Hepatocyte (in vitro differentiated cells): Measurements from ENCODE around the gene PLCH2. TPM values are rescaled to one million over a fixed set of nuclear protein-coding genes. Genes with fewer than 3 reads are reported as not detected.

Experiments used
- DNase-seq: peaks from one replicate; pipeline ENCODE4 v3.0.0-alpha.2; 2016; ENCODE audit warnings: low spot score
- H2AFZ ChIP-seq: fragments of 200-600 bp; sonication (generic); 2 replicates; pipeline ENCODE4 v1.6.0; 2016; ENCODE audit warnings: antibody characterized with exemption, mild to moderate bottlenecking
- H3K27ac ChIP-seq: fragments of 200-600 bp; sonication (generic); 2 replicates; pipeline ENCODE4 v1.5.1; 2016; ENCODE audit warnings: mild to moderate bottlenecking
- H3K27me3 ChIP-seq: fragments of 200-600 bp; sonication (generic); 2 replicates; pipeline ENCODE4 v1.6.1; 2016
- H3K36me3 ChIP-seq: fragments of 200-600 bp; sonication (generic); replicated peaks from 2 replicates; pipeline ENCODE4 v1.5.1; 2016; ENCODE audit warnings: low read depth; ENCODE audit not compliant: insufficient read depth
- H3K4me1 ChIP-seq: fragments of 200-600 bp; sonication (generic); 2 replicates; pipeline ENCODE4 v1.5.1; 2016; ENCODE audit warnings: mild to moderate bottlenecking, moderate library complexity; ENCODE audit not compliant: insufficient read depth
- H3K4me2 ChIP-seq: fragments of 200-600 bp; sonication (generic); 2 replicates; pipeline ENCODE4 v1.6.0; 2016
- H3K4me3 ChIP-seq: fragments of 200-600 bp; sonication (generic); 2 replicates; pipeline ENCODE4 v1.5.1; 2016; ENCODE audit warnings: mild to moderate bottlenecking
- H3K79me2 ChIP-seq: fragments of 200-600 bp; sonication (generic); 2 replicates; pipeline ENCODE4 v1.6.0; 2017; ENCODE audit warnings: mild to moderate bottlenecking
- H3K9me2 ChIP-seq: fragments of 200-600 bp; sonication (generic); replicated peaks from 2 replicates; pipeline ENCODE4 v1.6.0; 2017; ENCODE audit warnings: mild to moderate bottlenecking; ENCODE audit not compliant: insufficient read depth
- H3K9me3 ChIP-seq: fragments of 200-600 bp; sonication (generic); 2 replicates; pipeline ENCODE4 v1.5.1; 2016; ENCODE audit warnings: low read depth, mild to moderate bottlenecking
- H4K20me1 ChIP-seq: fragments of 200-600 bp; sonication (generic); 2 replicates; pipeline ENCODE4 v1.6.0; 2016; ENCODE audit warnings: mild to moderate bottlenecking; ENCODE audit not compliant: insufficient read depth, poor library complexity, severe bottlenecking
- CTCF ChIP-seq: fragments of 200-600 bp; sonication (generic); IDR thresholded peaks from 2 replicates; pipeline ENCODE4 v1.5.1; 2016; ENCODE audit warnings: antibody characterized with exemption, mild to moderate bottlenecking; ENCODE audit not compliant: poor library complexity
- EZH2 ChIP-seq: fragments of 200-600 bp; sonication (generic); IDR thresholded peaks from 2 replicates; pipeline ENCODE4 v1.6.1; 2016; ENCODE audit warnings: antibody characterized with exemption, mild to moderate bottlenecking, borderline replicate concordance
- EZH2phosphoT487 ChIP-seq: fragments of 200-600 bp; sonication (generic); IDR thresholded peaks from one replicate; pipeline ENCODE4 v1.6.1; 2018; ENCODE audit warnings: antibody characterized with exemption, mild to moderate bottlenecking, low read depth, moderate library complexity; ENCODE audit not compliant: unreplicated experiment, severe bottlenecking
- WGBS: methylation state at CpG from one replicate; pipeline ENCODE4 v1.1.6; 2016; ENCODE audit warnings: low lambda C conversion rate; ENCODE audit errors: missing lambda C conversion rate; 5-methylcytosine and 5-hydroxymethylcytosine counted together
- polyA plus RNA-seq: library from polyadenylated mRNA; unstranded; fragments of >200 nt; fragmentation: Nextera tagmentation; extraction: Ambion mirVana; gene quantifications from 2 replicates; pipeline ENCODE4 v1.2.1, GENCODE V29; 2016
- total RNA-seq: library from RNA; depleted of rRNA; stranded (reverse); fragments of >200 nt; gene quantifications from 2 replicates; pipeline ENCODE4 v1.2.3, GENCODE V29; 2014

Gene PLCH2
- total and polyA plus RNA-seq, 2 experiments from 2014 or later, result 1.3 to 3.4 TPM

- WGBS, result 90% methylated on average over 9 of the region's 10 CpGs
- H3K9me3 ChIP-seq, result no peaks in the 10 kb centered on the region
- no peak overlapping the region for H3K4me2 ChIP-seq
- no peaks in the 10 kb centered on the region for H3K79me2 ChIP-seq
- H3K27me3 ChIP-seq, result peaks cover 3% of the 10 kb centered on the region
- H3K36me3 ChIP-seq, result no peaks in the 10 kb centered on the region
- H3K4me1 ChIP-seq, result no peaks in the 10 kb centered on the region
- TF ChIP-seq CTCF (no peak), EZH2 (no peak), EZH2phosphoT487 (no peak)
- H3K9me2 ChIP-seq, result no peaks in the 10 kb centered on the region
- no peak for DNase-seq
- no peaks in the 10 kb centered on the region for H4K20me1 ChIP-seq
- H2AFZ ChIP-seq, result no peak overlapping the region
- H3K4me3 ChIP-seq, result no peak overlapping the region
- no peak overlapping the region for H3K27ac ChIP-seq
Observed at GRCh38 chr1:2430592-2430973, 45.5 kb upstream of the PLCH2 start.

- TF ChIP-seq EZH2 (no peak), EZH2phosphoT487 (no peak), CTCF (no peak)
- H4K20me1 ChIP-seq, result no peaks in the 10 kb centered on the region
- peaks cover 3% of the 10 kb centered on the region for H3K27me3 ChIP-seq
- 83% methylated on average over 15 of the region's 16 CpGs for WGBS
- no peak overlapping the region for H3K4me2 ChIP-seq
- H3K79me2 ChIP-seq, result no peaks in the 10 kb centered on the region
- no peaks in the 10 kb centered on the region for H3K4me1 ChIP-seq
- H3K36me3 ChIP-seq, result no peaks in the 10 kb centered on the region
- no peaks in the 10 kb centered on the region for H3K9me3 ChIP-seq
- H2AFZ ChIP-seq, result no peak overlapping the region
- no peak for DNase-seq
- H3K27ac ChIP-seq, result no peak overlapping the region
- no peaks in the 10 kb centered on the region for H3K9me2 ChIP-seq
- H3K4me3 ChIP-seq, result no peak overlapping the region
Observed at GRCh38 chr1:2431103-2431502, 45.0 kb upstream of the PLCH2 start.

GRCh38 chr1:2431518-2431917 is 44.6 kb upstream of the PLCH2 start:
- Histone ChIP-seq H3K4me2 (no peak overlapping the region), H3K4me1 (no peaks in the 10 kb centered on the region), H3K36me3 (no peaks in the 10 kb centered on the region), H3K9me3 (no peaks in the 10 kb centered on the region), H2AFZ (no peak overlapping the region), H3K79me2 (no peaks in the 10 kb centered on the region), H3K27ac (no peak overlapping the region), H3K27me3 (peaks cover 3% of the 10 kb centered on the region), H3K4me3 (no peak overlapping the region), H3K9me2 (no peaks in the 10 kb centered on the region), H4K20me1 (no peaks in the 10 kb centered on the region)
- WGBS, result 76% methylated on average over 8 of the region's 10 CpGs
- no peak for DNase-seq
- TF ChIP-seq EZH2 (no peak), CTCF (no peak), EZH2phosphoT487 (no peak)

GRCh38 chr1:2432441-2432844 is 43.6 kb upstream of the PLCH2 start:
- H2AFZ ChIP-seq, result no peak overlapping the region
- no peaks in the 10 kb centered on the region for H3K79me2 ChIP-seq
- H3K27me3 ChIP-seq, result peaks cover 3% of the 10 kb centered on the region
- DNase-seq, result no peak
- no peaks in the 10 kb centered on the region for H3K36me3 ChIP-seq
- TF ChIP-seq CTCF (no peak), EZH2 (no peak), EZH2phosphoT487 (no peak)
- H3K9me2 ChIP-seq, result no peaks in the 10 kb centered on the region
- H3K27ac ChIP-seq, result no peak overlapping the region
- no peak overlapping the region for H3K4me3 ChIP-seq
- H3K4me2 ChIP-seq, result no peak overlapping the region
- no peaks in the 10 kb centered on the region for H3K9me3 ChIP-seq
- no peaks in the 10 kb centered on the region for H4K20me1 ChIP-seq
- 47% methylated on average over 16 of the region's 16 CpGs for WGBS
- H3K4me1 ChIP-seq, result no peaks in the 10 kb centered on the region
